Chondrocyte (in vitro differentiated cells): Measurements from ENCODE around the gene RHOC. TPM values are rescaled to one million over a fixed set of nuclear protein-coding genes. Genes with fewer than 3 reads are reported as not detected.
"Not testable (repeated sequence)": the region's sequence is repeated elsewhere in the genome, so short reads cannot be mapped to it uniquely, and the experiment has no call there.

Experiments used
- DNase-seq: peaks from one replicate; pipeline ENCODE4 v3.0.0; 2021; ENCODE audit warnings: mixed read lengths, low spot score
- H3K27ac Mint-ChIP-seq: one replicate; pipeline ENCODE4 v1.8.0; 2021; ENCODE audit warnings: mild to moderate bottlenecking, moderate library complexity, mixed read lengths; ENCODE audit not compliant: unreplicated experiment
- H3K27me3 Mint-ChIP-seq: 2 replicates; pipeline ENCODE4 v1.8.0; 2021; ENCODE audit warnings: low read depth, mixed read lengths
- H3K36me3 Mint-ChIP-seq: 2 replicates; pipeline ENCODE4 v1.8.0; 2021; ENCODE audit warnings: low read depth, mixed read lengths
- H3K4me1 Mint-ChIP-seq: 2 replicates; pipeline ENCODE4 v1.8.0; 2021; ENCODE audit warnings: low read depth, mild to moderate bottlenecking, mixed read lengths
- H3K4me3 Mint-ChIP-seq: one replicate; pipeline ENCODE4 v1.8.0; 2021; ENCODE audit warnings: mild to moderate bottlenecking, moderate library complexity, mixed read lengths; ENCODE audit not compliant: unreplicated experiment
- H3K9me3 Mint-ChIP-seq: 2 replicates; pipeline ENCODE4 v1.8.0; 2021; ENCODE audit warnings: low read depth, mixed read lengths
- total RNA-seq: library from RNA; stranded (reverse); gene quantifications from 3 replicates; pipeline ENCODE4 v1.2.1, GENCODE V29; 2021
- TF ChIP-seq, protein P1 (sequence below): fragments of 200-600 bp; sonication (generic); IDR thresholded peaks from 2 replicates; pipeline ENCODE4 v1.5.0; 2021; ENCODE audit warnings: antibody characterized with exemption, mild to moderate bottlenecking, moderate library complexity

RHOC gene
- total RNA-seq, 1 donor from 2014 or later, result 446 TPM

GRCh38 chr1:112743174-112744008 lies 36.5 kb upstream of the RHOC start:
- Mint-ChIP-seq H3K4me3 (peak overlapping the region; percentile 12), H3K36me3 (peaks cover 6% of the 10 kb centered on the region), H3K27me3 (peaks cover 10% of the 10 kb centered on the region), H3K9me3 (peaks cover 11% of the 10 kb centered on the region), H3K4me1 (peaks cover 4% of the 10 kb centered on the region), H3K27ac (no peak overlapping the region)
- TF ChIP-seq, protein P1, sequence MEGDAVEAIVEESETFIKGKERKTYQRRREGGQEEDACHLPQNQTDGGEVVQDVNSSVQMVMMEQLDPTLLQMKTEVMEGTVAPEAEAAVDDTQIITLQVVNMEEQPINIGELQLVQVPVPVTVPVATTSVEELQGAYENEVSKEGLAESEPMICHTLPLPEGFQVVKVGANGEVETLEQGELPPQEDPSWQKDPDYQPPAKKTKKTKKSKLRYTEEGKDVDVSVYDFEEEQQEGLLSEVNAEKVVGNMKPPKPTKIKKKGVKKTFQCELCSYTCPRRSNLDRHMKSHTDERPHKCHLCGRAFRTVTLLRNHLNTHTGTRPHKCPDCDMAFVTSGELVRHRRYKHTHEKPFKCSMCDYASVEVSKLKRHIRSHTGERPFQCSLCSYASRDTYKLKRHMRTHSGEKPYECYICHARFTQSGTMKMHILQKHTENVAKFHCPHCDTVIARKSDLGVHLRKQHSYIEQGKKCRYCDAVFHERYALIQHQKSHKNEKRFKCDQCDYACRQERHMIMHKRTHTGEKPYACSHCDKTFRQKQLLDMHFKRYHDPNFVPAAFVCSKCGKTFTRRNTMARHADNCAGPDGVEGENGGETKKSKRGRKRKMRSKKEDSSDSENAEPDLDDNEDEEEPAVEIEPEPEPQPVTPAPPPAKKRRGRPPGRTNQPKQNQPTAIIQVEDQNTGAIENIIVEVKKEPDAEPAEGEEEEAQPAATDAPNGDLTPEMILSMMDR, result no peak
- DNase-seq, result no peak

GRCh38 chr1:112737573-112737972 lies 30.6 kb upstream of the RHOC start:
- peaks cover 6% of the 10 kb centered on the region for H3K36me3 Mint-ChIP-seq
- no peak overlapping the region for H3K27ac Mint-ChIP-seq
- no peak for DNase-seq
- H3K9me3 Mint-ChIP-seq, result peaks cover 11% of the 10 kb centered on the region
- peaks cover 4% of the 10 kb centered on the region for H3K27me3 Mint-ChIP-seq
- no peak overlapping the region for H3K4me3 Mint-ChIP-seq
- TF ChIP-seq, protein P1, result no peak
- H3K4me1 Mint-ChIP-seq, result peaks cover 3% of the 10 kb centered on the region

DNA sequence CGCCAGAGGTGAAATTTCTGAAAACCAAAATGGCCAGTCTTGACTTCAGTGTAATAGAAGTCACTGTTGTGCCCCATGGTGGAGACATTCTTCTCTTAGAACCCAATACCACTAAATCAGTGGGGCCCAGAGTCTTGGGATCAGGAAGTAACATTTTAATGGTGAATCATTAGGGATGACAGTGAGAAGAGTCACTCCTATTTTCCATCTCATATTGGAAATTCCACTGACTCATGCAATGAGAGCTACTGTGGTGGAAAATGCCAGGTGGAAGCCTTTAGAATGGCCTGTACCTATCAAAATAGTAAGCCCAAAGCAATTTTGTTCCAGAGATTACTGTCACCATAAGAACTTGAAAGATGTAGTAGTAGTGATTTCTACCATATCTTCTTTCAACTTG lies 28.8 kb upstream of the RHOC start:
- H3K27ac Mint-ChIP-seq, result no peak overlapping the region
- H3K27me3 Mint-ChIP-seq, result peaks cover 4% of the 10 kb centered on the region
- TF ChIP-seq, protein P1, result no peak
- H3K9me3 Mint-ChIP-seq, result peaks cover 11% of the 10 kb centered on the region
- peaks cover 4% of the 10 kb centered on the region for H3K36me3 Mint-ChIP-seq
- DNase-seq, result no peak
- H3K4me3 Mint-ChIP-seq, result no peak overlapping the region
- H3K4me1 Mint-ChIP-seq, result peaks cover 3% of the 10 kb centered on the region

DNA sequence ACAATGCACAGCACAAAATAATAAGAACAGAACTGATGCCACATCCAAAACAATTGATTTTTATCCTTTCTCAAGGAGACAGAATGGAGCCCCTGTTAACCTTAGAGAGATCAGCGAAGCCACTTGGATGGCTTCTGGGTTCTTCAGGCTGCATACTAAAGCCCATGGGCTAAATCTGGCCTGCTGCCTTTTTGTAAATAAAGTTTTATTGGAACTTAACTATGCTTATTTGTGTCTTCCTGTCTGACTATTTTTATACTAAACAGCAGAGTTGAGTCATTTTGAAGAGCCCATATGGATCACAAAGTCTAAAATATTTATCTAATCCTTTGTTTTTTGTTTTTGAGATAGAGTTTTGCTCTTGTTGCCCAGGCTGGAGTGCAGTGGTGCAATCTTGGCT lies 24.5 kb upstream of the RHOC start:
- H3K36me3 Mint-ChIP-seq, result no peaks in the 10 kb centered on the region
- H3K4me1 Mint-ChIP-seq, result peaks cover 3% of the 10 kb centered on the region
- no peak overlapping the region for H3K27ac Mint-ChIP-seq
- H3K27me3 Mint-ChIP-seq, result no peaks in the 10 kb centered on the region
- no peak for DNase-seq
- no peaks in the 10 kb centered on the region for H3K9me3 Mint-ChIP-seq
- H3K4me3 Mint-ChIP-seq, result no peak overlapping the region
- TF ChIP-seq, protein P1, result no peak

GRCh38 chr1:112729909-112730308 lies 23.0 kb upstream of the RHOC start:
- Mint-ChIP-seq H3K9me3 (no peaks in the 10 kb centered on the region), H3K27me3 (no peaks in the 10 kb centered on the region), H3K36me3 (no peaks in the 10 kb centered on the region), H3K27ac (no peak overlapping the region), H3K4me3 (no peak overlapping the region), H3K4me1 (no peaks in the 10 kb centered on the region)
- TF ChIP-seq, protein P1, result no peak
- DNase-seq, result no peak

GRCh38 chr1:112729011-112729410 lies 22.1 kb upstream of the RHOC start:
- DNase-seq, H3K27ac Mint-ChIP-seq, H3K4me1 Mint-ChIP-seq, H3K36me3 Mint-ChIP-seq, H3K9me3 Mint-ChIP-seq, H3K4me3 Mint-ChIP-seq, H3K27me3 Mint-ChIP-seq: not testable (repeated sequence)

DNA sequence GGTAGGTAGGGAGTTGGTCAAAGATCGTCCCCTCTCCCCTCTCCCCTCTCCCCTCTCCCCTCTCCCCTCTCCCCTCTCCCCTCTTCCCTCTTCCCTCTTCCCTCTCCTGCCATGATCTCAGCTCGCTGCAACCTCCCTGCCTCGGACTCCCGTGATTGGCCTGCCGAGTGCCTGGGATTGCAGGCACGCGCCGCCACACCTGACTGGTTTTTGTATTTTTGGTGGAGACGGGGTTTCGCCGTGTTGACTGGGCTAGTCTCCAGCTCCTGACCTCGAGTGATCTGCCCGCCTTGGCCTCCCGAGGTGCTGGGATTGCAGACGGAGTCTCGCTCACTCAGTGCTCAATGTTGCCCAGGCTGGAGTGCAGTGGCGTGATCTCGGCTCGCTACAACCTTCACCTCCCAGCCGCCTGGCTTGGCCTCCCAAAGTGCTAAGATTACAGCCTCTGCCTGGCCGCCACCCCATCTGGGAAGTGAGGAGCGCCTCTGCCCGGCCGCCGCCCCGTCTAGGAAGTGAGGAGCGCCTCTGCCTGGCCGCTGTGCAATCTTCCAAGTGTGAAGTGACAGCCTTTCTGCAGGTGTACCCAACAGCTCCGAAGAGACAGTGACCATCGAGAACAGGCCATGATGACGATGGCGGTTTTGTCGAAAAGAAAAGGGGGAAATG lies 21.5 kb upstream of the RHOC start:
- not testable (repeated sequence) for H3K27ac Mint-ChIP-seq, H3K27me3 Mint-ChIP-seq, H3K9me3 Mint-ChIP-seq, H3K36me3 Mint-ChIP-seq, H3K4me1 Mint-ChIP-seq, DNase-seq, H3K4me3 Mint-ChIP-seq
